WTC11 (cell line): Measurements from ENCODE around the gene PPFIBP1. TPM values are rescaled to one million over a fixed set of nuclear protein-coding genes. Genes with fewer than 3 reads are reported as not detected.

ENCODE experiments used
- ATAC-seq: fragments of 200-7000 bp; cut with Tn5 transposase; 2 replicates; pipeline ENCODE4 v1.10.0; 2021; ENCODE audit warnings: mild to moderate bottlenecking, moderate library complexity
- CTCF ChIA-PET: fragments of 300-600 bp; sonication (Branson Sonifier 250); formaldehyde crosslinking; loops from one replicate; lab custom pipeline; 2021; ENCODE audit warnings: antibody characterized with exemption; lab: Charles Lee
- POLR2A ChIA-PET: fragments of 350-600 bp; sonication (Branson Sonifier 250); formaldehyde crosslinking; loops from one replicate; lab custom pipeline; 2021; ENCODE audit warnings: antibody characterized with exemption; lab: Charles Lee
- DNase-seq: peaks from one replicate; pipeline ENCODE4 v3.0.0; 2021; ENCODE audit warnings: low spot score
- H3K27ac Mint-ChIP-seq: 2 replicates; pipeline ENCODE4 v1.8.0; 2021; ENCODE audit warnings: mixed read lengths
- H3K27me3 Mint-ChIP-seq: 2 replicates; pipeline ENCODE4 v1.8.0; 2021; ENCODE audit warnings: low read depth, mild to moderate bottlenecking, moderate library complexity, mixed read lengths
- H3K36me3 Mint-ChIP-seq: 2 replicates; pipeline ENCODE4 v1.8.0; 2021; ENCODE audit warnings: mixed read lengths
- H3K4me1 Mint-ChIP-seq: 2 replicates; pipeline ENCODE4 v1.8.0; 2022; ENCODE audit warnings: mixed read lengths
- H3K4me3 Mint-ChIP-seq: 2 replicates; pipeline ENCODE4 v1.8.0; 2021; ENCODE audit warnings: mild to moderate bottlenecking, moderate library complexity, mixed read lengths
- H3K9me3 Mint-ChIP-seq: 2 replicates; pipeline ENCODE4 v1.8.0; 2021; ENCODE audit warnings: mixed read lengths
- ATF2 ChIP-seq: sonication (generic); formaldehyde crosslinking; IDR thresholded peaks from 2 replicates; pipeline ENCODE4 v1.8.1; 2022; ENCODE audit warnings: low read depth, missing genetic modification reagents, borderline replicate concordance
- ATF3 ChIP-seq: sonication (generic); formaldehyde crosslinking; conservative IDR thresholded peaks from 2 replicates; pipeline ENCODE4 v1.8.1; 2022; ENCODE audit warnings: mild to moderate bottlenecking, missing genetic modification reagents
- CBFB ChIP-seq: sonication (generic); formaldehyde crosslinking; IDR thresholded peaks from 2 replicates; pipeline ENCODE4 v1.8.1; 2022; ENCODE audit warnings: mild to moderate bottlenecking, low read depth, missing genetic modification reagents
- CDX4 ChIP-seq: fragments of 250-450 bp; sonication (Bioruptor Pico); IDR thresholded peaks from 2 replicates; pipeline ENCODE4 v1.9.0; 2021; ENCODE audit warnings: moderate library complexity, mild to moderate bottlenecking, inconsistent platforms, borderline replicate concordance
- CREB1 ChIP-seq: sonication (generic); formaldehyde crosslinking; IDR thresholded peaks from 2 replicates; pipeline ENCODE4 v1.8.0; 2023; ENCODE audit warnings: mild to moderate bottlenecking, missing genetic modification reagents
- CREM ChIP-seq: sonication (generic); formaldehyde crosslinking; IDR thresholded peaks from 2 replicates; pipeline ENCODE4 v1.8.1; 2022; ENCODE audit warnings: mild to moderate bottlenecking, missing genetic modification reagents, moderate library complexity
- E2F5 ChIP-seq: sonication (generic); formaldehyde crosslinking; IDR thresholded peaks from 2 replicates; pipeline ENCODE4 v1.8.1; 2022; ENCODE audit warnings: mild to moderate bottlenecking, moderate library complexity, missing genetic modification reagents
- ELF4 ChIP-seq: sonication (generic); formaldehyde crosslinking; IDR thresholded peaks from 2 replicates; pipeline ENCODE4 v1.8.1; 2022; ENCODE audit warnings: low read depth, mild to moderate bottlenecking, moderate library complexity, missing genetic modification reagents
- EMX1 ChIP-seq: fragments of 250-450 bp; sonication (Bioruptor Pico); IDR thresholded peaks from 2 replicates; pipeline ENCODE4 v1.8.0; 2021; ENCODE audit warnings: mild to moderate bottlenecking
- FOXP4 ChIP-seq: sonication (generic); formaldehyde crosslinking; IDR thresholded peaks from 2 replicates; pipeline ENCODE4 v1.8.0; 2022; ENCODE audit warnings: mild to moderate bottlenecking, missing genetic modification reagents
- HMGA2 ChIP-seq: fragments of 250-450 bp; sonication (Bioruptor Pico); IDR thresholded peaks from 2 replicates; pipeline ENCODE4 v1.4.0; 2021; ENCODE audit warnings: mild to moderate bottlenecking, moderate library complexity
- NFATC4 ChIP-seq: fragments of 250-450 bp; sonication (Bioruptor Pico); IDR thresholded peaks from 2 replicates; pipeline ENCODE4 v1.9.0; 2021; ENCODE audit warnings: mild to moderate bottlenecking
- NFYB ChIP-seq: sonication (generic); formaldehyde crosslinking; conservative IDR thresholded peaks from 2 replicates; pipeline ENCODE4 v1.8.0; 2022; ENCODE audit warnings: low read depth, missing genetic modification reagents
- NR3C1 ChIP-seq: sonication (generic); formaldehyde crosslinking; conservative IDR thresholded peaks from 2 replicates; pipeline ENCODE4 v1.8.1; 2023; ENCODE audit warnings: low read depth, mild to moderate bottlenecking, missing genetic modification reagents
- PRDM15 ChIP-seq: sonication (generic); formaldehyde crosslinking; IDR thresholded peaks from 2 replicates; pipeline ENCODE4 v1.8.0; 2022; ENCODE audit warnings: missing genetic modification reagents
- SMAD3 ChIP-seq: sonication (generic); formaldehyde crosslinking; IDR thresholded peaks from 2 replicates; pipeline ENCODE4 v1.8.0; 2022; ENCODE audit warnings: missing genetic modification reagents, mild to moderate bottlenecking, borderline replicate concordance
- SP1 ChIP-seq: sonication (generic); formaldehyde crosslinking; conservative IDR thresholded peaks from 2 replicates; pipeline ENCODE4 v1.8.1; 2022; ENCODE audit warnings: missing genetic modification reagents
- STAT6 ChIP-seq: sonication (generic); formaldehyde crosslinking; conservative IDR thresholded peaks from 2 replicates; pipeline ENCODE4 v1.8.1; 2023; ENCODE audit warnings: mild to moderate bottlenecking, low read depth, missing genetic modification reagents, moderate library complexity
- ZBTB43 ChIP-seq: sonication (generic); formaldehyde crosslinking; IDR thresholded peaks from 2 replicates; pipeline ENCODE4 v1.8.1; 2023; ENCODE audit warnings: mild to moderate bottlenecking, missing genetic modification reagents
- ZNF121 ChIP-seq: sonication (generic); formaldehyde crosslinking; IDR thresholded peaks from 2 replicates; pipeline ENCODE4 v1.8.0; 2023; ENCODE audit warnings: missing genetic modification reagents
- ZNF416 ChIP-seq: fragments of 250-450 bp; sonication (Bioruptor Pico); IDR thresholded peaks from 2 replicates; pipeline ENCODE4 v1.9.0; 2021; ENCODE audit warnings: mild to moderate bottlenecking, inconsistent platforms
- total RNA-seq: library from RNA; stranded (reverse); gene quantifications from 3 replicates; pipeline ENCODE4 v1.2.3, GENCODE V29; 2021

PPFIBP1 gene
- total RNA-seq, 1 experiment from 2014 or later, result 27.7 TPM

- ChIA-PET POLR2A (no interaction called here), CTCF (no interaction called here)
- DNase-seq (no peak), ATAC-seq (no peak)
- Mint-ChIP-seq H3K36me3 (no peaks in the 10 kb centered on the region), H3K27ac (no peak overlapping the region), H3K4me3 (no peak overlapping the region), H3K4me1 (0 out of 2 replicates have a peak, but pooled peaks cover 3% of the 10 kb centered on the region), H3K27me3 (no peaks in the 10 kb centered on the region; the same call in 1 of the 2 replicates), H3K9me3 (no peaks in the 10 kb centered on the region; the same call in 1 of the 2 replicates)
- no peak for TF ChIP-seq NFYB
- no peak for TF ChIP-seq HMGA2 (CRISPR knock-in tag)
- no peak for TF ChIP-seq ZNF121
- no peak for TF ChIP-seq CREB1
- no peak for TF ChIP-seq NR3C1 (CRISPR knock-in tag)
- no peak for TF ChIP-seq E2F5 (CRISPR knock-in tag)
- no peak for TF ChIP-seq STAT6
- no peak for TF ChIP-seq CREM (CRISPR knock-in tag)
- TF ChIP-seq PRDM15, result no peak
- TF ChIP-seq ELF4, result no peak
- TF ChIP-seq SMAD3 (CRISPR knock-in tag), result no peak
- no peak for TF ChIP-seq ATF2 (CRISPR knock-in tag)
- TF ChIP-seq FOXP4 (CRISPR knock-in tag), result no peak
These were observed 18.2 kb upstream of the PPFIBP1 start for GRCh38 chr12:27505761-27506160.

- Mint-ChIP-seq H3K27me3 (no peaks in the 10 kb centered on the region; the same call in 1 of the 2 replicates), H3K4me1 (0 out of 2 replicates have a peak, but pooled peaks cover 3% of the 10 kb centered on the region), H3K36me3 (no peaks in the 10 kb centered on the region), H3K27ac (no peak overlapping the region), H3K4me3 (no peak overlapping the region), H3K9me3 (no peaks in the 10 kb centered on the region; the same call in 1 of the 2 replicates)
- DNase-seq (no peak), ATAC-seq (no peak)
- CTCF ChIA-PET, result no interaction called here
- POLR2A ChIA-PET, result no interaction called here
- no peak for TF ChIP-seq ZBTB43 (CRISPR knock-in tag)
- TF ChIP-seq FOXP4 (CRISPR knock-in tag), result no peak
- TF ChIP-seq ATF3, result no peak
- no peak for TF ChIP-seq NFATC4 (CRISPR knock-in tag)
- no peak for TF ChIP-seq CDX4 (CRISPR knock-in tag)
- no peak for TF ChIP-seq ZNF416 (CRISPR knock-in tag)
- TF ChIP-seq CBFB, result no peak
- no peak for TF ChIP-seq SP1 (CRISPR knock-in tag)
- no peak for TF ChIP-seq EMX1 (CRISPR knock-in tag)
These were observed 17.3 kb upstream of the PPFIBP1 start for GRCh38 chr12:27506645-27507189.
